SK-N-SH treated with all-trans-retinoic acid at 6 μM for 48 hours (cell line): Measurements from ENCODE around the gene WDR77.

Experiments
- ATAC-seq: fragments of 200-7000 bp; cut with Tn5 transposase; 3 replicates; pipeline ENCODE4 v1.9.1; 2020; ENCODE audit warnings: mild to moderate bottlenecking, moderate library complexity
- ARNTL ChIP-seq: fragments of 450-650 bp; formaldehyde crosslinking; IDR thresholded peaks from 2 replicates; pipeline ENCODE4 v1.5.0; 2020; ENCODE audit warnings: low read depth, mild to moderate bottlenecking, moderate library complexity, borderline replicate concordance
- BACH2 ChIP-seq: fragments of 250-450 bp; sonication (Bioruptor Pico); IDR thresholded peaks from 2 replicates; pipeline ENCODE4 v1.9.0; 2021; ENCODE audit warnings: mild to moderate bottlenecking, borderline replicate concordance
- CSDC2 ChIP-seq: fragments of 250-450 bp; sonication (Bioruptor Pico); IDR thresholded peaks from 2 replicates; pipeline ENCODE4 v1.5.0; 2020; ENCODE audit warnings: mild to moderate bottlenecking, moderate library complexity
- GLIS3 ChIP-seq: fragments of 250-450 bp; sonication (Bioruptor Pico); IDR thresholded peaks from 2 replicates; pipeline ENCODE4 v1.5.0; 2020; ENCODE audit warnings: mild to moderate bottlenecking, moderate library complexity
- ISL1 ChIP-seq: fragments of 250-450 bp; sonication (Bioruptor Pico); IDR thresholded peaks from 2 replicates; pipeline ENCODE4 v2.1.2; 2022; ENCODE audit warnings: mild to moderate bottlenecking, moderate library complexity
- OSR1 ChIP-seq: fragments of 250-450 bp; sonication (Bioruptor Pico); IDR thresholded peaks from 2 replicates; pipeline ENCODE4 v1.8.0; 2022; ENCODE audit warnings: moderate library complexity, mild to moderate bottlenecking, inconsistent platforms
- PPARA ChIP-seq: fragments of 250-450 bp; sonication (Bioruptor Pico); IDR thresholded peaks from 2 replicates; pipeline ENCODE4 v1.5.0; 2020; ENCODE audit warnings: mild to moderate bottlenecking, borderline replicate concordance
- TCF4 ChIP-seq: fragments of 250-450 bp; sonication (Bioruptor Pico); IDR thresholded peaks from 2 replicates; pipeline ENCODE4 v1.8.0; 2021; ENCODE audit warnings: mild to moderate bottlenecking, moderate library complexity, borderline replicate concordance
- ZC3H10 ChIP-seq: fragments of 250-450 bp; sonication (Bioruptor Pico); IDR thresholded peaks from 2 replicates; pipeline ENCODE4 v1.5.1; 2021; ENCODE audit warnings: mild to moderate bottlenecking, moderate library complexity
- ZFP30 ChIP-seq: fragments of 450-650 bp; formaldehyde crosslinking; IDR thresholded peaks from 2 replicates; pipeline ENCODE4 v1.5.0; 2022; ENCODE audit warnings: mild to moderate bottlenecking, moderate library complexity
- ZNF565 ChIP-seq: fragments of 450-650 bp; formaldehyde crosslinking; conservative IDR thresholded peaks from 2 replicates; pipeline ENCODE4 v1.5.0; 2020; ENCODE audit warnings: low read depth, mild to moderate bottlenecking, moderate library complexity
- ZNF70 ChIP-seq: fragments of 450-650 bp; formaldehyde crosslinking; IDR thresholded peaks from 2 replicates; pipeline ENCODE4 v1.5.0; 2020; ENCODE audit warnings: mild to moderate bottlenecking, moderate library complexity
- ZNF8 ChIP-seq: fragments of 450-650 bp; formaldehyde crosslinking; IDR thresholded peaks from 2 replicates; pipeline ENCODE4 v1.5.0; 2020; ENCODE audit warnings: mild to moderate bottlenecking, moderate library complexity
- TF ChIP-seq, protein P1 (sequence below): fragments of 250-450 bp; sonication (Bioruptor Pico); IDR thresholded peaks from 2 replicates; pipeline ENCODE4 v1.8.0; 2020; ENCODE audit warnings: mild to moderate bottlenecking, moderate library complexity, borderline replicate concordance
- TF ChIP-seq, protein P2 (sequence below): fragments of 250-450 bp; sonication (Bioruptor Pico); IDR thresholded peaks from 2 replicates; pipeline ENCODE4 v1.8.0; 2021; ENCODE audit warnings: low read depth, mild to moderate bottlenecking, moderate library complexity, borderline replicate concordance
- TF ChIP-seq, protein P3 (sequence below): fragments of 250-450 bp; sonication (Bioruptor Pico); IDR thresholded peaks from 2 replicates; pipeline ENCODE4 v1.5.1; 2021; ENCODE audit warnings: mild to moderate bottlenecking, moderate library complexity
- TF ChIP-seq, protein P4 (sequence below): fragments of 250-450 bp; sonication (Bioruptor Pico); IDR thresholded peaks from 2 replicates; pipeline ENCODE4 v1.5.1; 2020; ENCODE audit warnings: low read depth, mild to moderate bottlenecking, moderate library complexity

Gene WDR77

DNA sequence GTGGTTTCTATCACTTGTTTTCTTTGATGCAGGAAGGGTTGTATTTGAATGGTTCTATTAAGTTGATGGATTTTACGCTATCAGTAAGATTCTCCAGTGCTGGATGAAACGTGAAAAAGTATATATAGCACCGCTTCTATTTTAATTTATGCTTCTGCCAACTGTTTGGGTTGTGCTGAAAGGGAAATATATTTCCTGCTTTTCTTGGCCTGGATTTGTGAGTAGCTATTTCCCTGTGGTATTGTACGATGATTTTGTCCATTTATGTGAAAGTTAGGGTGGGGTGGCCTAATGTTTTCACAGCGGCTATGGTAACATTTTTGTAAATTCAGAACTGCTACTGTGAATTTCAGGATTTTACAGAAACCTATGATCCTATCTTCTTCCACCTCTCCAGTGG, 25.1 kb upstream of the WDR77 start (continued):
- TF ChIP-seq, protein P1, sequence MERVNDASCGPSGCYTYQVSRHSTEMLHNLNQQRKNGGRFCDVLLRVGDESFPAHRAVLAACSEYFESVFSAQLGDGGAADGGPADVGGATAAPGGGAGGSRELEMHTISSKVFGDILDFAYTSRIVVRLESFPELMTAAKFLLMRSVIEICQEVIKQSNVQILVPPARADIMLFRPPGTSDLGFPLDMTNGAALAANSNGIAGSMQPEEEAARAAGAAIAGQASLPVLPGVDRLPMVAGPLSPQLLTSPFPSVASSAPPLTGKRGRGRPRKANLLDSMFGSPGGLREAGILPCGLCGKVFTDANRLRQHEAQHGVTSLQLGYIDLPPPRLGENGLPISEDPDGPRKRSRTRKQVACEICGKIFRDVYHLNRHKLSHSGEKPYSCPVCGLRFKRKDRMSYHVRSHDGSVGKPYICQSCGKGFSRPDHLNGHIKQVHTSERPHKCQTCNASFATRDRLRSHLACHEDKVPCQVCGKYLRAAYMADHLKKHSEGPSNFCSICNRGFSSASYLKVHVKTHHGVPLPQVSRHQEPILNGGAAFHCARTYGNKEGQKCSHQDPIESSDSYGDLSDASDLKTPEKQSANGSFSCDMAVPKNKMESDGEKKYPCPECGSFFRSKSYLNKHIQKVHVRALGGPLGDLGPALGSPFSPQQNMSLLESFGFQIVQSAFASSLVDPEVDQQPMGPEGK = no peak
- TF ChIP-seq PPARA (no peak), ZFP30 (CRISPR knock-in tag) (no peak), TCF4 (CRISPR knock-in tag) (no peak), CSDC2 (CRISPR knock-in tag) (no peak), GLIS3 (CRISPR knock-in tag) (no peak), ZC3H10 (CRISPR knock-in tag) (no peak), ARNTL (CRISPR knock-in tag) (no peak), BACH2 (CRISPR knock-in tag) (no peak), ZNF8 (CRISPR knock-in tag) (no peak)
- TF ChIP-seq, protein P2, sequence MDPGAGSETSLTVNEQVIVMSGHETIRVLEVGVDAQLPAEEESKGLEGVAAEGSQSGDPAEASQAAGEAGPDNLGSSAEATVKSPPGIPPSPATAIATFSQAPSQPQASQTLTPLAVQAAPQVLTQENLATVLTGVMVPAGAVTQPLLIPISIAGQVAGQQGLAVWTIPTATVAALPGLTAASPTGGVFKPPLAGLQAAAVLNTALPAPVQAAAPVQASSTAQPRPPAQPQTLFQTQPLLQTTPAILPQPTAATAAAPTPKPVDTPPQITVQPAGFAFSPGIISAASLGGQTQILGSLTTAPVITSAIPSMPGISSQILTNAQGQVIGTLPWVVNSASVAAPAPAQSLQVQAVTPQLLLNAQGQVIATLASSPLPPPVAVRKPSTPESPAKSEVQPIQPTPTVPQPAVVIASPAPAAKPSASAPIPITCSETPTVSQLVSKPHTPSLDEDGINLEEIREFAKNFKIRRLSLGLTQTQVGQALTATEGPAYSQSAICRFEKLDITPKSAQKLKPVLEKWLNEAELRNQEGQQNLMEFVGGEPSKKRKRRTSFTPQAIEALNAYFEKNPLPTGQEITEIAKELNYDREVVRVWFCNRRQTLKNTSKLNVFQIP = no peak

DNA sequence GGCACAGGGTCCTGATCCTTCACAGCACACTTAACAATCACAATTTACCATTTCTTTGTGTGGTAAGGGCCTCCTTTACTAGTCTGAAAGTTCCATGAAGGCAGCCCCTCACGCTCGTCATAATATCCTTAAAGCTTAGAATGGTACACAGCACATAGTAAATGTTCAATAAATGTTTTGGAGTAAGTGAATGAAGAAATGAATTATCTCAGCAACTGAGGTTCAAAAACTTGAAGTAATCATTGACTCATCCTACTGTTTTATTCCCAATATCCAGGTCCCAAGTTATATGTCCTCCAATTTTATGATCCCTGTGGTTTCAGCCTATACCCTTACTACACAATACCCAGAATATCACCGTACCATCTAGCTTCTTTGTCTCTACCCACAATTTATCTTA, 22.5 kb upstream of the WDR77 start:
- ATAC-seq = no peak
- TF ChIP-seq ARNTL (CRISPR knock-in tag) = no peak
- TF ChIP-seq ZNF565 (CRISPR knock-in tag) = no peak
- no peak for TF ChIP-seq ZNF8 (CRISPR knock-in tag)
- no peak for TF ChIP-seq OSR1
- no peak for TF ChIP-seq ZFP30 (CRISPR knock-in tag)
- TF ChIP-seq BACH2 (CRISPR knock-in tag) = no peak
- TF ChIP-seq ZC3H10 (CRISPR knock-in tag) = no peak
- no peak for TF ChIP-seq ISL1 (CRISPR knock-in tag)
- TF ChIP-seq ZNF70 (CRISPR knock-in tag) = no peak
- TF ChIP-seq, all 23 proteins: peak for 0

DNA sequence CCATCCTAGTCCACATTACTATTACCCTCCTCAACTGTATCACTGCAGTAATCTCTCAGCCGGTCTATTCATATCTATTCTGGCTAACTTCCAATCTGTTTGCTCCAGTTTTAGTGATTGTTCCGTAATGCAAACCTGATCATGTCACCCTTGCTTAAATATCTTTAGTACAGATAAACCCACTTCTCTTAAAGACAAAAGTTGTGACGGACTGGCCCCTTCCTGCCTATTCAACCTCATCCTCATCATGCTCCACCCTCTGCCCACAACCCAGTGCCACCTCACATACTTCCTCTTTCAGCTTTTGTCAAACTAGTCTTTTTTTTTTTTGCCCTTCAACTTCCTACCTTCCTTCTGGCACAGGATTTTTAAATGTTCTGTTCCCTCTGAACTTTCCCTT, 22.0 kb upstream of the WDR77 start:
- ATAC-seq = no peak
- TF ChIP-seq ZC3H10 (CRISPR knock-in tag) = no peak
- TF ChIP-seq, protein P3, sequence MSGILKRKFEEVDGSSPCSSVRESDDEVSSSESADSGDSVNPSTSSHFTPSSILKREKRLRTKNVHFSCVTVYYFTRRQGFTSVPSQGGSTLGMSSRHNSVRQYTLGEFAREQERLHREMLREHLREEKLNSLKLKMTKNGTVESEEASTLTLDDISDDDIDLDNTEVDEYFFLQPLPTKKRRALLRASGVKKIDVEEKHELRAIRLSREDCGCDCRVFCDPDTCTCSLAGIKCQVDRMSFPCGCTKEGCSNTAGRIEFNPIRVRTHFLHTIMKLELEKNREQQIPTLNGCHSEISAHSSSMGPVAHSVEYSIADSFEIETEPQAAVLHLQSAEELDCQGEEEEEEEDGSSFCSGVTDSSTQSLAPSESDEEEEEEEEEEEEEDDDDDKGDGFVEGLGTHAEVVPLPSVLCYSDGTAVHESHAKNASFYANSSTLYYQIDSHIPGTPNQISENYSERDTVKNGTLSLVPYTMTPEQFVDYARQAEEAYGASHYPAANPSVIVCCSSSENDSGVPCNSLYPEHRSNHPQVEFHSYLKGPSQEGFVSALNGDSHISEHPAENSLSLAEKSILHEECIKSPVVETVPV (CRISPR knock-in tag) = no peak

DNA sequence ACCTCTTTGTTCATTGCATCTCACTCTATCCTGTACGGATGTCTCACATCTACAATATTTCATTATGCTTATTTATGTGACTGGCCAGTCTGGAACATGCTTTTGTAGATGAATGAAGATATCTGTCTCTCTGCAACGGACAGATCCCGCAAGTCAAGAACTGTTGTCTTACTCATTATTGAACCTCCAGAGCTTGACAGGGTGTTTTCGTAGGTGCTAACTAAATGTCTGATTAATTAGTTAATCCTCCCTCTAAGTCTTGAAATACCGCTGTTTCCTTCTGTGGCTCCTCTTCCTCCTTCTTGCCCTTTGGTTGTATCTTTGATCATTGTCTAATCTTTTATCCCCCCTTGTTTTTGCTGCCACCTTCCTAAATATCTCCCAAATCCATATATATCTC, 21.5 kb upstream of the WDR77 start:
- TF ChIP-seq, protein P3 (CRISPR knock-in tag) = no peak
- TF ChIP-seq ZNF565 (CRISPR knock-in tag) (no peak), ZNF70 (CRISPR knock-in tag) (no peak), BACH2 (CRISPR knock-in tag) (no peak), TCF4 (CRISPR knock-in tag) (no peak), ARNTL (CRISPR knock-in tag) (no peak)
- TF ChIP-seq, protein P4, sequence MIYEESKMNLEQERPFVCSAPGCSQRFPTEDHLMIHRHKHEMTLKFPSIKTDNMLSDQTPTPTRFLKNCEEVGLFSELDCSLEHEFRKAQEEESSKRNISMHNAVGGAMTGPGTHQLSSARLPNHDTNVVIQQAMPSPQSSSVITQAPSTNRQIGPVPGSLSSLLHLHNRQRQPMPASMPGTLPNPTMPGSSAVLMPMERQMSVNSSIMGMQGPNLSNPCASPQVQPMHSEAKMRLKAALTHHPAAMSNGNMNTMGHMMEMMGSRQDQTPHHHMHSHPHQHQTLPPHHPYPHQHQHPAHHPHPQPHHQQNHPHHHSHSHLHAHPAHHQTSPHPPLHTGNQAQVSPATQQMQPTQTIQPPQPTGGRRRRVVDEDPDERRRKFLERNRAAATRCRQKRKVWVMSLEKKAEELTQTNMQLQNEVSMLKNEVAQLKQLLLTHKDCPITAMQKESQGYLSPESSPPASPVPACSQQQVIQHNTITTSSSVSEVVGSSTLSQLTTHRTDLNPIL (CRISPR knock-in tag) = no peak
- ATAC-seq = no peak

DNA sequence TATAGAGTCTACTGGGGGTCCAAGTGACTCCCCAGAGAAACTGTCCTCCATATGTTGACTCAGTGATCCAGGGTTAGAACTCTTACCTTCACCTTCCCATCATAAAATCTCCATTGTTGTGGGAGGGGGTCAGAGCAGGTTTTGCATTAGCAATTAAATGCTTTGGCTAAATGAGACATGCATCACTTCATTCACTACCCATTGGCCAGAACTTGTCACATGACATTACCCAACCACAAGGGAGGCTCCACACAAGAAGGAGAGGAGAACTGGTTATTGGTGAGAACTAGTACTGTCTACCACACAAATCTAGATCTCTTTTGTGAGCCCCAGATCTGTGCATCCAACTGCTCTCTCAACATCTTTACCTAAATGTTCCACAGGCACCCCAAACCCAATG, 20.5 kb upstream of the WDR77 start:
- ATAC-seq = no peak
- TF ChIP-seq ZNF565 (CRISPR knock-in tag) (no peak), ZNF70 (CRISPR knock-in tag) (no peak), ZFP30 (CRISPR knock-in tag) (no peak), OSR1 (no peak), ZNF8 (CRISPR knock-in tag) (no peak), ISL1 (CRISPR knock-in tag) (no peak)
- TF ChIP-seq, protein P2 = no peak
- TF ChIP-seq, protein P4 (CRISPR knock-in tag) = no peak
- TF ChIP-seq, protein P1 = no peak
